ENCODE data around the gene RASSF4.
A peak's percentile ranks its signal among the peaks of the same experiment; 100 is the strongest.

The RASSF4 gene
- 3.3 to 10.0 (median 5.0) reads per million in 4 experiments for total RNA-seq

- peak; percentile 85 for DNase-seq
Measured at GRCh38 chr10:44959247-44960087, at the start of gene RASSF4. TSS of gene RASSF4 (plus strand) at chr10:44959802. CDS start at chr10:44970203, 10,401 bp downstream.

- DNase-seq, result no peak
Measured at GRCh38 chr10:44909910-44910309, 49.7 kb upstream of the RASSF4 start.

- no peak for DNase-seq
Measured at GRCh38 chr10:44910602-44911001, 49.0 kb upstream of the RASSF4 start.

- no peak for DNase-seq
Measured at GRCh38 chr10:44911081-44911540, 48.5 kb upstream of the RASSF4 start, which contains the start of gene TMEM72. TSS of gene TMEM72 (plus strand) at chr10:44911337. CDS start at chr10:44911513, 176 bp downstream.

- no peak for DNase-seq
Measured at GRCh38 chr10:44911951-44912350, 47.7 kb upstream of the RASSF4 start.

GRCh38 chr10:44913350-44914081, 46.1 kb upstream of the RASSF4 start:
- peak; percentile 53 for DNase-seq

GRCh38 chr10:44914891-44915290, 44.7 kb upstream of the RASSF4 start:
- no peak for DNase-seq

- no peak for DNase-seq
Measured at GRCh38 chr10:44916429-44916828, 43.2 kb upstream of the RASSF4 start.

- no peak for DNase-seq
Measured at GRCh38 chr10:44917848-44918247, 41.8 kb upstream of the RASSF4 start.

GRCh38 chr10:44920252-44920651, 39.4 kb upstream of the RASSF4 start:
- DNase-seq, result no peak

GRCh38 chr10:44921061-44921460, 38.5 kb upstream of the RASSF4 start:
- no peak for DNase-seq

GRCh38 chr10:44921506-44921905, 38.1 kb upstream of the RASSF4 start:
- DNase-seq, result no peak

- DNase-seq, result no peak
Measured at GRCh38 chr10:44922021-44922420, 37.6 kb upstream of the RASSF4 start.

- no peak for DNase-seq
Measured at GRCh38 chr10:44922796-44923545, 36.6 kb upstream of the RASSF4 start.

- DNase-seq, result no peak
Measured at GRCh38 chr10:44923611-44924010, 36.0 kb upstream of the RASSF4 start.

- no peak for DNase-seq
Measured at GRCh38 chr10:44924261-44925040, 35.2 kb upstream of the RASSF4 start.

GRCh38 chr10:44925224-44925623, 34.4 kb upstream of the RASSF4 start:
- DNase-seq, result no peak

- DNase-seq, result no peak
Measured at GRCh38 chr10:44925811-44926750, 33.5 kb upstream of the RASSF4 start.

GRCh38 chr10:44926751-44927351, 32.8 kb upstream of the RASSF4 start:
- DNase-seq, result no peak

- DNase-seq, result no peak
Measured at GRCh38 chr10:44927352-44927751, 32.2 kb upstream of the RASSF4 start.

- DNase-seq, result no peak
Measured at GRCh38 chr10:44928462-44928861, 31.1 kb upstream of the RASSF4 start.

Data from effector CD8-positive, alpha-beta T cell (primary cell).